Panc1 (cell line): ENCODE results near the gene TFAP2D. TPM values are rescaled to one million over a fixed set of nuclear protein-coding genes. Genes with fewer than 3 reads are reported as not detected.

Experiments used
- ATAC-seq: fragments of 200-7000 bp; cut with Tn5 transposase; 2 replicates; pipeline ENCODE4 v1.9.1; 2020; ENCODE audit warnings: mild to moderate bottlenecking, moderate library complexity
- BruUV-seq: library from RNA; stranded (reverse); fragments of 400-500 nt; replicated peaks from 2 replicates; lab custom pipeline; 2021; lab: Mats Ljungman, UMichigan
- CTCF ChIA-PET: fragments of 300-600 bp; sonication (Branson Sonifier 250); formaldehyde crosslinking; loops from one replicate; lab custom pipeline; 2022; ENCODE audit warnings: antibody characterized with exemption; lab: Charles Lee
- POLR2A ChIA-PET: fragments of 300-600 bp; sonication (Branson Sonifier 250); formaldehyde crosslinking; loops from one replicate; lab custom pipeline; 2022; ENCODE audit warnings: antibody characterized with exemption; lab: Charles Lee
- DNase-seq: peaks from one replicate; pipeline ENCODE4 v3.0.0-alpha.2; 2010; ENCODE audit warnings: low read depth, low spot score
- H3K27ac ChIP-seq: 2 replicates; pipeline ENCODE4 v1.5.1; 2011; ENCODE audit warnings: mild to moderate bottlenecking, low read length, inconsistent platforms
- H3K27me3 ChIP-seq: fragments of 200-500 bp; sonication (Bioruptor generic); 2 replicates; pipeline ENCODE4 v1.6.0; 2014; ENCODE audit warnings: low read length, inconsistent platforms; ENCODE audit not compliant: control insufficient read depth, insufficient read depth
- H3K36me3 ChIP-seq: fragments of 200-500 bp; sonication (Bioruptor generic); 2 replicates; pipeline ENCODE4 v1.5.1; 2014; ENCODE audit warnings: inconsistent platforms, mild to moderate bottlenecking, low read length, moderate library complexity; ENCODE audit not compliant: control insufficient read depth, insufficient read depth
- H3K4me1 ChIP-seq: 2 replicates; pipeline ENCODE4 v1.5.1; 2011; ENCODE audit warnings: inconsistent platforms, mild to moderate bottlenecking, low read length, moderate library complexity; ENCODE audit not compliant: control insufficient read depth, insufficient read depth
- H3K4me3 ChIP-seq, 2 experiments: 2 replicates each; pipeline ENCODE4 v1.5.1; 2011 to 2012; ENCODE audit warnings: low read depth in 2 of 2, low read length in 2 of 2, mild to moderate bottlenecking in 2 of 2, inconsistent platforms in 1 of 2, moderate library complexity in 1 of 2
- H3K9me3 ChIP-seq: fragments of 200-500 bp; sonication (Bioruptor generic); 2 replicates; pipeline ENCODE4 v1.5.1; 2014; ENCODE audit warnings: low read depth, mild to moderate bottlenecking, inconsistent platforms, low read length, moderate library complexity; ENCODE audit not compliant: control insufficient read depth, insufficient read depth
- CTCF ChIP-seq: fragments of 450-650 bp; IDR thresholded peaks from 2 replicates; pipeline ENCODE4 v1.5.1; 2017; ENCODE audit warnings: mild to moderate bottlenecking
- POLR2AphosphoS5 ChIP-seq: IDR thresholded peaks from 2 replicates; pipeline ENCODE4 v1.6.1; 2012; ENCODE audit warnings: mild to moderate bottlenecking, low read depth, low read length, moderate library complexity
- REST ChIP-seq, 2 experiments: IDR thresholded peaks; 2 replicates each; pipeline ENCODE4 v1.6.1; 2011 to 2012; ENCODE audit warnings: low read depth in 2 of 2, control low read depth in 1 of 2, low read length in 1 of 2, mild to moderate bottlenecking in 1 of 2, moderate library complexity in 1 of 2; ENCODE audit not compliant: insufficient read depth in 1 of 2
- SIN3A ChIP-seq: IDR thresholded peaks from 2 replicates; pipeline ENCODE4 v1.6.1; 2012; ENCODE audit warnings: low read depth, mild to moderate bottlenecking, low read length, moderate library complexity, borderline replicate concordance; ENCODE audit not compliant: insufficient read depth
- TCF7L2 ChIP-seq: IDR thresholded peaks from 2 replicates; pipeline ENCODE4 v1.6.1; 2011; ENCODE audit warnings: mild to moderate bottlenecking, low read depth, low read length, inconsistent platforms
- in situ Hi-C: cut with HindIII; loops from 2 replicates; pipeline ENCODE4 v1.10.0; 2016; ENCODE audit warnings: low sequenced_read_pairs, low pct_unique_long_range_greater_than_20kb
- intact Hi-C: fragments of 100-400 bp; cut with micrococcal nuclease; formaldehyde crosslinking; loops from one replicate; pipeline ENCODE4 v1.10.0; 2022; ENCODE audit not compliant: unreplicated experiment
- total RNA-seq: library from RNA; stranded (reverse); gene quantifications from one replicate; pipeline ENCODE4 v1.2.1, GENCODE V29; 2021; ENCODE audit not compliant: unreplicated experiment

The TFAP2D gene
- total RNA-seq, 1 experiment from 2014 or later = not detected

- POLR2A ChIA-PET = no interaction called here
Observed at GRCh38 chr6:50689210-50689609, 24.1 kb upstream of the TFAP2D start.

GRCh38 chr6:50691814-50692495 is 21.4 kb upstream of the TFAP2D start:
- BruUV-seq = no TSS peak
- no peaks in the 10 kb centered on the region for H3K4me1 ChIP-seq
- in situ Hi-C loops = no loop called here
- H3K27me3 ChIP-seq = no peaks in the 10 kb centered on the region
- DNase-seq (no peak), ATAC-seq (no peak)
- H3K27ac ChIP-seq = no peak overlapping the region
- POLR2A ChIA-PET = no interaction called here
- intact Hi-C loops = no loop called here
- no peak for TF ChIP-seq CTCF
- no peak for TF ChIP-seq SIN3A
- TF ChIP-seq TCF7L2 = no peak
- no peak for TF ChIP-seq REST (IDR thresholded peaks at IDR 0.05; ENCODE audit: insufficient read depth in 1 of 2, low read depth in 2 of 2, low read length in 1 of 2)
- no peak for TF ChIP-seq POLR2AphosphoS5
- H3K9me3 ChIP-seq = no peaks in the 10 kb centered on the region
- no peaks in the 10 kb centered on the region for H3K36me3 ChIP-seq
- CTCF ChIA-PET = interaction anchor here (0.6 kb wide), 1 partner anchor 16 kb away, joined by 3 read pairs; no protein-coding TSS in a partner anchor
- H3K4me3 ChIP-seq = no peak overlapping the region

More at GRCh38 chr6:50689210-50689609, 24.1 kb upstream of the TFAP2D start:
- ATAC-seq = no peak
- CTCF ChIA-PET = interaction anchor here (0.6 kb wide), 1 partner anchor 567 kb away, joined by 5 read pairs; no protein-coding TSS in a partner anchor
- intact Hi-C loops = no loop called here
- Histone ChIP-seq H3K27ac (no peak overlapping the region), H3K4me1 (no peaks in the 10 kb centered on the region), H3K9me3 (no peaks in the 10 kb centered on the region), H3K27me3 (no peaks in the 10 kb centered on the region), H3K4me3 (no peak overlapping the region), H3K36me3 (no peaks in the 10 kb centered on the region)
- TF ChIP-seq TCF7L2 (no peak), CTCF (no peak), REST (IDR thresholded peaks at IDR 0.05; ENCODE audit: insufficient read depth in 1 of 2, low read depth in 2 of 2, low read length in 1 of 2) (no peak), SIN3A (no peak), POLR2AphosphoS5 (no peak)
- in situ Hi-C loops = no loop called here
- BruUV-seq = no TSS peak
- DNase-seq = no peak
